GM21367 (cell line): ENCODE data around the gene CRYL1.
"Not testable (repeated sequence)": the region's sequence is repeated elsewhere in the genome, so short reads cannot be mapped to it uniquely, and the experiment has no call there.

Experiments
- ATAC-seq: cut with Tn5 transposase; IDR thresholded peaks from one replicate; pipeline ENCODE4 v1.9.1; 2021; ENCODE audit not compliant: unreplicated experiment

The CRYL1 gene

GRCh38 chr13:20461481-20461859 lies 64.2 kb downstream of the CRYL1 start:
- ATAC-seq, result no peak

DNA sequence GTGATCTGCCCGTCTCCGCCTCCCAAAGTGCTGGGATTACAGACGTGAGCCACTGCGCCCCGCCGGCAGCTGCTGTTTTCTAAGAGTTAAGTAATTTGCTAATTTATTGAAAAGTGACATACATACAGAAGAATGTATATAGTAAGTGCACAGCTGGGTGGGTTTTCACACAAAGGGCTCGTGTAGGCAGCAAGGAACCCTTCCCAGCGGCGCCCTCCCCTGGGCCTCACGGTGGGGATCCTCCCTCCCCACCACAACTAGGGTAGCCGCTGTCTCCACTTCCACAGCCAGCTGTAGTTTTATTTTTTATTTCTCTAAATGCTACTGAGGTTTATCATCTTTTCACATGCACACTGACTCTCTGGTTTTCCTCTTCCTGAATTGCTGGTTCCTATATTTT lies 64.9 kb downstream of the CRYL1 start:
- no peak for ATAC-seq

GRCh38 chr13:20457670-20458069 lies 68.0 kb downstream of the CRYL1 start:
- ATAC-seq, result no peak

DNA sequence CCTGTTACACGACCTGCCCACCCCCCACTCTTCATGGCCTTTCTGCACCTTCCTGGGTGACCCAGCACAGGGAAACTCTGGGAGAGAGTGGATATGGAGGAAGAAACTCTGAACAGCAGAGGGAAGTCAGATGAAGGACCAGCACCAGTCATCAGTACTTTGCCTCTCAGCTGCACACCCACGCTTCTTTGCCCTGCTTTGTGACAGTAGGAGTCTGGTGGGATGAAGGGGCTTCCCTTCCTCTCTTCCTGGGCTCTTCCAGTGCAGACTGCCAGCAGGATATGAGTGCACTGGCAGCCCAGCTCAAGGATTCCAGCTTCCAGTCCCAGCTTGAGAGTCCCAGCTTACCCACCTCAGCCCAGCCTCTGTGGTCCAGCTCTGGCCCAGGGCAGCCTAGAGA lies 68.9 kb downstream of the CRYL1 start:
- no peak for ATAC-seq

GRCh38 chr13:20451397-20451796 lies 74.3 kb downstream of the CRYL1 start:
- no peak for ATAC-seq

GRCh38 chr13:20448470-20448869 lies 77.2 kb downstream of the CRYL1 start:
- ATAC-seq, result no peak

- ATAC-seq, result no peak
These were observed 78.8 kb downstream of the CRYL1 start for GRCh38 chr13:20446900-20447299.

- no peak for ATAC-seq
These were observed 79.3 kb downstream of the CRYL1 start for GRCh38 chr13:20446405-20446804.

DNA sequence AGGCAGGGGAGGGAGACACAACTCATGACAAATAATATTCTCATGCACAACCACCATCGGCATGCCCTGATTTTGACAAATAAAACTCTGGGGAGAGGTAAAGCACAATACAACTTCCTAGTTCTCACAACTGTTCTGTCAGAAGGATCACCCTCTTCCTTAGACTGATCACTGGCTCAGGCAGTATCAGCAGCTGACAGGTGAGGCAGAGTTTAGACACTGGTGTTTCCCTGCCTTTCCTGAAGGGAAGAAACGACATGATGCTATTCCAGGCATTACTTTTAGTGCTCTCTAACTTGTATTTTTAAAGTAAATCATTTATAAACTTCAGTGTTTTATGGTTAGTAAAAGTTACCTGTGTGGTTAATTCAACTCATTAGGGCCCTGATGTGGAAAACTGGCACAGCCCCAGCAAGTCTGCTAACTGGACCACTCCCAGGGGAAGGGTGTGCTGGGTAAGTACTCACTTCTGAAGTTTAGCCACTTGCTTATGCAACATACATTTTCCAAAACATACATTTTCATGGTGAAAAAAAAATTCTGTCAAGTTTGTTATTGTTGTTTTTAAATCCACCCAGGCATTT lies 82.8 kb downstream of the CRYL1 start:
- no peak for ATAC-seq

DNA sequence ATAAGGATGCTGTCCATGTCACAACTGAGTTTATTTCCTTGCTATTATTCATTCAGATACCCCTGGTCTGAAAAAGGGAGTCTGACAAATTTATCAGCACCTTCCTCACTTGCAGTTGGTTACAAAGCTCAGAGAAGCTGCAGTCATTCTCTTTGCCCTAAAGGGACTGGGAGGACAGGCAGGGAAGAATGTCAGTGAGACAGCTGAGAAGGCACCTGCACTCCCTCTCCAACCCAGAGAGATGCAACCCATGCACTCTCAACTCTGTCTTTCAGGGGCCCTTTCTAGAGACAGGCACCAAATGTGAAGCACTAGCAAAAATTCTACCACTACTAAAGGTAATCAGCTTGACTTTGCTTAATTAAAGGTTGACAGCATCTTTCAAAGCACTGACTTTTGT lies 83.3 kb downstream of the CRYL1 start:
- ATAC-seq, result no peak

DNA sequence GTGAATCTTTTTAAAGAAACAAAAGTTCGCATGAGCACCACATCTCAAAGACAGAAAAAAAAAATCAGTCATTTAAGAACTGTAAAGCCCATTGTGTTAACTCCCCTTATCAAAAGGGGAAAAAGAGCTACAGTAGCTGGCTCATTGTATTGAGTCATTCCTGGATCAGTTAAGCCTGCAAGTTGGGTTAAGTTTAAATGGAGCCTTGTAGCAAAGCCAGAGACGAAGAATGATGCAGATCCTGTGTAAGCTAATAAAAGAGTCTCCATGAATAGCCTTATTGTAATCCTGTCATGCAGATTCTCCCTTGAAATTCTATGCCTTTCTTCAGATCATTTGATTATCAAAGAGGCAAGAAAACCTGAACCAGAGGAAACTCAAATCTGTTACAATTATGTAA lies 83.8 kb downstream of the CRYL1 start:
- no peak for ATAC-seq

DNA sequence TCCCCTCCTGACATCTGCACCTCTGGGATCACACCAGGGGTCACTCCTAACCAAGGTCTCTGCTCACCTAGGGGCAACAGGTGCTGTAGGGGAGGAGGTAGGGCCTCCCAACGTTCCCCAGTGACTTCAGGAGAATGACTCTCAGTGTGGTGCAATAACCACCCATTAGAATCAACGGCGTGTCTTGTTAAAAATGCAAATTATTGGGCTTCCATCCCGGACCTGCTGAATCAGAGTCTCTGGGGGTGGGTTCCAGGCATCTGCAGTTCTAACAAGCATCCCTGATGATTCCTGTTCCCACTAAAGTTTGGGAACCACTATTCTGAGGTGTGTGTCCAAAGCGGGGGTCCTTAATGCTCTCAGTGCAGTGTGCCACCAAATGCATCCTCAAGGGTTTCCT lies 84.6 kb downstream of the CRYL1 start:
- no peak for ATAC-seq

- ATAC-seq, result no peak
These were observed 86.4 kb downstream of the CRYL1 start for GRCh38 chr13:20439261-20439660.

DNA sequence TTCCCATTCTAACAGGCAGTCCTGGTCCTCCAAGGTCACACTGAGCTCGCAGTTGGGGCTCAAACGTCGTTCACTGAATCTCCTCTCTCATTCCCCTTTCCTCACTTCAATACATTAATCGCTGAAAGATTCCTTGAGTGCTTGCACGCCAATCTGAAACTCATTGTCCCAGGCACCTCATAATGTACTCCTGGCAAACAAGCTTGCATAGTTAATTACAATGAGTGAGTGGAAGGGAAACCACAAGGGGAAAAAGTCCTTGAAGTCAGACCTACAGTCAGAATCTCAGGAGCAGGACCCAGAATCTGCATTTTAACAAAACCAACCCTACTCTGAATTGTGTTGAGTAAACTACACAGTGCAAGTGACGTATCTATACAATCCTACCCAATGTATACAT lies 86.9 kb downstream of the CRYL1 start:
- no peak for ATAC-seq

DNA sequence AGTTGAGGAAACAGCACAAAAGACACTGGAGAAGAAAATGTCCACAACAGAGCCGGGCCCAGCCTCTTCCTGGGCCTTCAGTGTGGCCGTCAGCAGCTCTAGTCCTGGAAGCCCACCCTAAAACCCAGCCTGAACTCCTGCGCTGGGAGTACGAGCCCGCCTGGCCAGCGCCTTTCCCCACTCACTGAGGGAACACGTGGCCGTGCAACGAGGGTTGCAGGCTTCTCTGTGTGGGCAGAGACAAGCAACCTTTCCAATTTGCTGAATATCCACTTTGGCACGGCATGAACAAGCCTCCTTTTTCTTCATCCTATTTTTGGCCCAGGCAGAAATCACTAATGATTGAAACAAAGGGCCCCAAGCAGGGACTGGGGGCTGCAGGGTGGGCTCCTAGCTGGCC lies 89.2 kb downstream of the CRYL1 start:
- no peak for ATAC-seq

- no peak for ATAC-seq
These were observed 89.9 kb downstream of the CRYL1 start for GRCh38 chr13:20435616-20436368.

DNA sequence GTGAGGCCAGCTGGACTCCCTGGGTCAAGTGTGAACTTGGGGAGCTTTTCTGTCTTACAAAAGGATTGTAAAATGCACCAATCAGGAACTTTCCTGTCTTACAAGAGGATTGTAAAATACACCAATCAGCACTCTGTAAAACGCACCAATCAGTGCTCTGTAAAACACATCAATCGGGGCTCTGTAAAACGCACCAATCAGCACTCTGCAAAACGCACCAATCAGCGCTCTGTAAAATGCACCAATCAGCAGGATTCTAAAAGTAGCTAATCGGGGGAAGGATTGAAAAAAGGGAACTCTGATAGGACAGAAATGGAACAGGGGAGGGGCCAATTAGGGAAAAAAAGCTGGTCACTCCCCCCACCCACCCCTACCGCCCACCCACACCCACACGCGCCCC lies 91.4 kb downstream of the CRYL1 start:
- ATAC-seq, result not testable (repeated sequence)

GRCh38 chr13:20431687-20432384 lies 93.8 kb downstream of the CRYL1 start:
- no peak for ATAC-seq

GRCh38 chr13:20431080-20431479 lies 94.6 kb downstream of the CRYL1 start:
- ATAC-seq, result no peak

DNA sequence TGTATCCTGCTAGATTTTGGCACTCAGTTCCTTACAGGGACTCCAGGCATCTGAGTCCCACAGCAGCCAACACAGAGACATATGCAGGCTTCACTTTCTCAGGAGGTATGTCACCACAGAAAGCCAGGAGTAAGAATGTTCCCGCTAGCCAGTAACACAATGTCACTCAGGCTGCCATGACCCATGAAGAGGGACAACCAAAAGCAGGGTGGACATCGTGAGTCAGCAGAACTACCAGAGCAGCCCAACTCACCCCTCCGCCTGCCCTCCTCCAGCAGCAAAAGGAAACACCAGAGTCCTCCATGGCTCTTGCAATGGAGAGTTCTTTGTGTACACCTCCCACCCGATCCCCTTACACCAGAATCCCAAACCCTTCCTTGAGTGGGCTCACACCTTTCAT lies 95.4 kb downstream of the CRYL1 start:
- no peak for ATAC-seq

- ATAC-seq, result no peak
These were observed 96.0 kb downstream of the CRYL1 start for GRCh38 chr13:20429682-20430081.
